HL-60 (cell line): ENCODE results near the gene ZBTB8B.
"Not testable (repeated sequence)": the region's sequence is repeated elsewhere in the genome, so short reads cannot be mapped to it uniquely, and the experiment has no call there.

Experiments used
- DNase-seq, 2 experiments: peaks; one replicate each; pipeline ENCODE4 v3.0.0-alpha.2; 2010 to 2020; ENCODE audit warnings: low read depth in 1 of 2, low spot score in 1 of 2
- H3K27ac ChIP-seq: fragments of 250-450 bp; sonication (Bioruptor Pico); replicated peaks from 2 replicates; pipeline ENCODE4 v1.5.1; 2020; ENCODE audit warnings: mild to moderate bottlenecking, moderate library complexity
- H3K27me3 ChIP-seq: fragments of 250-450 bp; sonication (Bioruptor Pico); 2 replicates; pipeline ENCODE4 v1.5.1; 2021; ENCODE audit warnings: mild to moderate bottlenecking, moderate library complexity; ENCODE audit not compliant: insufficient read depth, poor library complexity, severe bottlenecking
- H3K4me3 ChIP-seq: replicated peaks from 2 replicates; pipeline ENCODE4 v1.5.1; 2011; ENCODE audit warnings: mild to moderate bottlenecking, control low read depth, low read length; ENCODE audit not compliant: insufficient read depth
- CTCF ChIP-seq: IDR thresholded peaks from one replicate; pipeline ENCODE4 v1.5.1; 2011; ENCODE audit warnings: low read length, control low read depth, inconsistent platforms; ENCODE audit not compliant: insufficient read depth
- GABPA ChIP-seq: IDR thresholded peaks from 2 replicates; pipeline ENCODE4 v1.6.1; 2012; ENCODE audit warnings: low read depth
- POLR2AphosphoS5 ChIP-seq: IDR thresholded peaks from 2 replicates; pipeline ENCODE4 v1.6.1; 2012; ENCODE audit warnings: low read depth
- SPI1 ChIP-seq: IDR thresholded peaks from 2 replicates; pipeline ENCODE4 v1.6.1; 2012; ENCODE audit warnings: low read depth, mild to moderate bottlenecking, borderline replicate concordance
- TF ChIP-seq, protein P1 (sequence below): IDR thresholded peaks from 2 replicates; pipeline ENCODE4 v1.6.1; 2012; ENCODE audit warnings: low read depth; ENCODE audit not compliant: insufficient replicate concordance

The ZBTB8B gene

GRCh38 chr1:32454726-32455125, 10.1 kb upstream of the ZBTB8B start:
- H3K27ac ChIP-seq = no peak overlapping the region
- no peaks in the 10 kb centered on the region for H3K27me3 ChIP-seq
- TF ChIP-seq POLR2AphosphoS5 = no peak
- no peak for TF ChIP-seq SPI1
- TF ChIP-seq, protein P1, sequence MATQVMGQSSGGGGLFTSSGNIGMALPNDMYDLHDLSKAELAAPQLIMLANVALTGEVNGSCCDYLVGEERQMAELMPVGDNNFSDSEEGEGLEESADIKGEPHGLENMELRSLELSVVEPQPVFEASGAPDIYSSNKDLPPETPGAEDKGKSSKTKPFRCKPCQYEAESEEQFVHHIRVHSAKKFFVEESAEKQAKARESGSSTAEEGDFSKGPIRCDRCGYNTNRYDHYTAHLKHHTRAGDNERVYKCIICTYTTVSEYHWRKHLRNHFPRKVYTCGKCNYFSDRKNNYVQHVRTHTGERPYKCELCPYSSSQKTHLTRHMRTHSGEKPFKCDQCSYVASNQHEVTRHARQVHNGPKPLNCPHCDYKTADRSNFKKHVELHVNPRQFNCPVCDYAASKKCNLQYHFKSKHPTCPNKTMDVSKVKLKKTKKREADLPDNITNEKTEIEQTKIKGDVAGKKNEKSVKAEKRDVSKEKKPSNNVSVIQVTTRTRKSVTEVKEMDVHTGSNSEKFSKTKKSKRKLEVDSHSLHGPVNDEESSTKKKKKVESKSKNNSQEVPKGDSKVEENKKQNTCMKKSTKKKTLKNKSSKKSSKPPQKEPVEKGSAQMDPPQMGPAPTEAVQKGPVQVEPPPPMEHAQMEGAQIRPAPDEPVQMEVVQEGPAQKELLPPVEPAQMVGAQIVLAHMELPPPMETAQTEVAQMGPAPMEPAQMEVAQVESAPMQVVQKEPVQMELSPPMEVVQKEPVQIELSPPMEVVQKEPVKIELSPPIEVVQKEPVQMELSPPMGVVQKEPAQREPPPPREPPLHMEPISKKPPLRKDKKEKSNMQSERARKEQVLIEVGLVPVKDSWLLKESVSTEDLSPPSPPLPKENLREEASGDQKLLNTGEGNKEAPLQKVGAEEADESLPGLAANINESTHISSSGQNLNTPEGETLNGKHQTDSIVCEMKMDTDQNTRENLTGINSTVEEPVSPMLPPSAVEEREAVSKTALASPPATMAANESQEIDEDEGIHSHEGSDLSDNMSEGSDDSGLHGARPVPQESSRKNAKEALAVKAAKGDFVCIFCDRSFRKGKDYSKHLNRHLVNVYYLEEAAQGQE = no peak
- no peak for TF ChIP-seq GABPA
- no peak for TF ChIP-seq CTCF
- no peak overlapping the region for H3K4me3 ChIP-seq
- no peak for DNase-seq

DNA sequence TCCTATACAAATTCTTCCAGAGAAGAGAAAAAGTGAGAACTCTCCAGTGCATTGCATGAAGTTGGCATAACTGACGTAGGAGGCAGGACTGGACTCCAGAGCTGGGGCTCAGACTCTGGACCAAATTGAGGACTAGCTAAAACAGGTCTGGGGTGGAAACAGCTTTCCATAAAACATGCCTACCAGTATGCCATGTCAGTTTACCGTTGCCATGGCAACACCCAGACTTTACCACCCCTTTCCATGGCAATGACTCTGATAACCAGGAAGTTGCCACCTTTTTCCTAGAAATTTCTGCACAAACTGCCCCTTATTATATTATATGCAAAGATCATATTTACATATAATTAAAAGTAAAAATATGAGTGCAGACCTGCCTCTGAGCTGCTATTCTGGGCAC, 8.9 kb upstream of the ZBTB8B start:
- H3K27ac ChIP-seq = no peak overlapping the region
- TF ChIP-seq SPI1 (no peak), GABPA (no peak), CTCF (no peak), POLR2AphosphoS5 (no peak)
- TF ChIP-seq, protein P1 = no peak
- DNase-seq = no peak
- H3K4me3 ChIP-seq = no peak overlapping the region
- no peaks in the 10 kb centered on the region for H3K27me3 ChIP-seq

DNA sequence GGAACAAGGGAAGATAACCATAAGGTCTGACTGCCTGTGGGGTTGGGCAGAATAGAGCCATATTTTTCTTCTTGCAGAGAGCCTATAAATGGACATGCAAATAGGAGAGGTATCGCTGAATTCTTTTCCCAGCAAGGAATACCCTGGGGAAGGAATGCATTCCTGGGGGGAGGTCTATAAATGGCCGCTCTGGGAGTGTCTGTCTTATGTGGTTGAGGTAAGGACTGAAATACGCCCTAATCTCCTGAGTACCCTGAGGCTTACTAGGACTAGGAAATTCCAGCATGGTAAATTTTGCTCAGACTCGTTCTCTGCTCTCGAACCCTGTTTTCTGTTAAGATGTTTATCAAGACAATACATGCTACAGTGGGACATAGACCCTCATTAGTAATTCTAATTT, 6.1 kb upstream of the ZBTB8B start:
- H3K4me3 ChIP-seq, DNase-seq, H3K27me3 ChIP-seq, H3K27ac ChIP-seq: not testable (repeated sequence)

DNA sequence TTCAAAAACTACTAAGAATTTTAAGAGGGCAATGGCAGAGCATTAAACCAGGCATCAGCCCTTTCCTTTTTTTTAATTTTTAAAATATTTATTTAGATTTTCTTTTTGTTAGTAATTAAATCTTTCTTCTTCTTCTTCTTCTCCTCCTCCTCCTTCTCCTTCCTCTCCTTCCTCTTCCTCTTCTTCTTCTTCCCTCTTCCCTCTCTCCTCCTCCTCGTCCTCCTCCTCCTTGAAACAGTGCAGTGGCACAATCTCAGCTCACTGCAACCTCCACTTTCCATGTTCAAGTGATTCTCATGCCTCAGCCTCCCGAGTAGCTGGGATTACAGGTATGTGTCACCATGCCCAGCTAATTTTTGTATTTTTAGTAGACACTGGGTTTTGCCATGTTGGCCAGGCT, 1.9 kb upstream of the ZBTB8B start:
- H3K27ac ChIP-seq, H3K4me3 ChIP-seq, DNase-seq: not testable (repeated sequence)
- peaks cover 31% of the 10 kb centered on the region for H3K27me3 ChIP-seq

DNA sequence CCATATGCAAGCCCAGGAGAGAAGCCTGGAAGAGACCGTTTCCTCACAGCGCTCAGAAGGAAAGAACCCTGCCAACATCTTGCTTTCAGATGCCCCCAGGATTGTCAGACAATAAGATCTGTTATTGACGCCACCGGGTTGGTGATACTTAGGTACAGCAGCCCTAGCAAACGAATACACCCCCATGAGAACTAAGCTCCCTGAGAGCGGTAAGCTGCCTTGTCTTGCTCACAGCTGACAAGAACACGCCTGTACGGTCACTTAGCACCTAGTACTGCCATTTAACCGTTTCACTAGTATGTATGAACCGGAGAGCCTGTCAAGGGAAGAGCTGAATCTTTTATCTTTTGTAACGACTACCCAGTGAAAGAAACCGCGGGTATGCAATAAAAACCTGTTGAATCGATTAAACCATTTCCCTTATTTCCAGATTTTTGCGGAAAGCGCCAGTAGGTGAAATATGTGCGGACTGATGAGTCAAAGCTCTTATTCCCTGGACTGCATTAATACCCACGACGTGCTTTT, 619 bp upstream of the ZBTB8B start:
- DNase-seq = no peak
- Histone ChIP-seq H3K4me3 (no peak overlapping the region), H3K27ac (no peak overlapping the region), H3K27me3 (peaks cover 31% of the 10 kb centered on the region)
- TF ChIP-seq GABPA = no peak
- no peak for TF ChIP-seq SPI1
- TF ChIP-seq CTCF = no peak
- TF ChIP-seq, protein P1 = no peak
- TF ChIP-seq POLR2AphosphoS5 = no peak
